Tibial nerve (tissue), 4 donors: ENCODE measurements around the gene ZNF639.

Experiments
- CTCF ChIP-seq, 5 experiments: fragments of 200-600 bp in 3 of 5; fragments of 450-650 bp in 2 of 5; sonication (generic) in 3 of 5; IDR thresholded peaks; one replicate each; pipeline ENCODE4 v1.5.1; 2016 to 2019; ENCODE audit warnings: antibody characterized with exemption in 5 of 5, mild to moderate bottlenecking in 3 of 5, moderate library complexity in 2 of 5
- EP300 ChIP-seq, 2 donors: sonication (generic); formaldehyde crosslinking; IDR thresholded peaks; one replicate each; pipeline ENCODE4 v1.6.1; 2017; ENCODE audit warnings: antibody characterized with exemption in 2 of 2, mild to moderate bottlenecking in 1 of 2
- POLR2A ChIP-seq, 2 donors: fragments of 450-650 bp; IDR thresholded peaks; one replicate each; pipeline ENCODE4 v1.6.1; 2017; ENCODE audit warnings: antibody characterized with exemption in 2 of 2, mild to moderate bottlenecking in 2 of 2, moderate library complexity in 2 of 2

- TF ChIP-seq POLR2A (IDR thresholded peaks at IDR 0.05) (no peak), CTCF (IDR thresholded peaks at IDR 0.05) (no peak), EP300 (IDR thresholded peaks at IDR 0.05) (no peak)
These were observed 20.7 kb upstream of the ZNF639 start for GRCh38 chr3:179302111-179302510.
